GM19372 (cell line): Measurements from ENCODE around the gene OR1J2.

ENCODE experiments used
- ATAC-seq: cut with Tn5 transposase; IDR thresholded peaks from one replicate; pipeline ENCODE4 v1.9.1; 2021; ENCODE audit warnings: mild to moderate bottlenecking, low read depth, moderate library complexity; ENCODE audit not compliant: unreplicated experiment

OR1J2 gene

DNA sequence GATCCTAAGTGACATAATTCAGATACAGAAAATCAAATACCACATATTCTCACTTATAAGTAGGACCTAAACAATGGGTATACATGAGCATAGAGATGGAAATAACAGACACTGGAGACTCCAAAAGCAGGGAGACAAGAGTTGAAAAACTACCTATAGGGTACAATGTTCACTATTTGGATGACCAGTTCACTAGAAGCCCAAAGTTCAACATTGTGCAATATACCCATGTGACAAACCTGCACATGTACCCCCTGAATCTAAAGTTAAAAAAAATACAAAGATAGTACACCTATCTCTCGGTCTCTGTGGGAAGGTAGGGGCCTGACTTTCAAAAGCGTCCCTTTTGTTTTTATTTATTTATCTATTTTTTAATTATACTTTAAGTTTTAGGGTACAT, 28.2 kb downstream of the OR1J2 start:
- no peak for ATAC-seq

DNA sequence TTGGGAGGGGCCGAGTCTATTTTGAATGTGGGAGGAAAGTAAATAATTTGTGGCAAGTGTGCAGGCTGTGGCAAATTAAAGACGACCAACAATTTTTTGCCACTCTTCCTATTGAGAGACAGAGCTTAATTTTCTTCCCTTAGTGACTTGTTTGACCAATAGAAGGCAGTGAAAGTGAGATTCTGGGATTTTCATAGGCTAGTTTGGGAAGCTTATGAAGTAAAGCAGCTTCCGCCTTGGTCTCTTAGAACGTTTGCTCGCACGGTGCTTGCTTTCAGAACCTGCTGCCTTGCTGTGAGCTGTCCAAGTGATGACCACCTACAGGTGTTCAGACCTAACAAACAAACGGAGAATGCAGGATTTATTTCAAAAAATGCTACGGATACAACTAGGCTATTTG, 35.6 kb downstream of the OR1J2 start:
- no peak for ATAC-seq

DNA sequence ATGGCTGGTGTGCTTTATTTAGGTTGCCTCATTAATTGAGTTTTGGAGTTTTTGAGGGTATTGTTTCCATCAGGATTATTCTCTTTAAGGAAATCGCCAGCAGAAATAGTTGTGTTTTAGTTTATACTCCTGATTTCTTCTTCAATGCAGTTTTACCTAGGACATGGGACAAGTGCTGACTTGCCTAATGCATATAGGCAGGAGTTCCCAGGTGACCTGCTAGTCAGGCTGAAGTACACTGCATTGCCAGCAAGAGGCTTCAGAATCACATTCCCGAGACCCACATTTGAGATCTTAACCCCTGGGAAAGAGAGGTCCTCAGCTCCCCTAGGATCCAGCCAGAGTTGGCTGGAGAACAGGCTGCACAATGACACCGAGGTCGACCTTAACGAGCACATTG, 40.8 kb downstream of the OR1J2 start:
- ATAC-seq, result no peak

DNA sequence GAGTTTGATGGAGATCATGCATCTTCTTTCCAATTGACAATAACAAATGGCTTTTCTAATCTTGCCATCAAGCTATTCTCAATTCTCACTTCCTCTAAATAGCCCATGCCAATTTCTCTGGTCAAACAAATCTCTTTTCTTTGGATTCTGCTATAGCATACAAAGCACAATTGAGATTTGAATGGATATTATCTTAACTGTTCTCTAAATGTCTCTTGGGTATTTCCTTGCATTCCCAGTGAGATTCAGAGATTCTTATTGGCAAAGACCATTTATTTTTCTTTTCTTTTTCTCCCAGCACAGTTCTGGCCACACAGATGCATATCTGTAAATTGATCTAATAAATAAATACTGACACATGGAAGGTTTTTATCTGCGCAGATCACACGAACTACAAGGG, 42.2 kb downstream of the OR1J2 start, which contains the start of gene OR1N2:
TSS of gene OR1N2 (plus strand) at position 301 of the 400 bp plus-strand sequence. CDS start 100 bp downstream, outside the sequence.
- ATAC-seq, result no peak
